Esophagus muscularis mucosa (tissue), 4 donors: Measurements from ENCODE around the gene PRDM15.

Source experiments
- CTCF ChIP-seq, 3 experiments: fragments of 200-600 bp in 2 of 3; fragments of 450-650 bp in 1 of 3; sonication (generic) in 2 of 3; IDR thresholded peaks; one replicate each; pipeline ENCODE4 v1.5.1; 2017 to 2019; ENCODE audit warnings: antibody characterized with exemption in 3 of 3, mild to moderate bottlenecking in 2 of 3, moderate library complexity in 1 of 3
- EP300 ChIP-seq: sonication (generic); formaldehyde crosslinking; IDR thresholded peaks from one replicate; pipeline ENCODE4 v1.6.1; 2017; ENCODE audit warnings: antibody characterized with exemption
- POLR2AphosphoS5 ChIP-seq, 2 donors: sonication (generic); formaldehyde crosslinking; IDR thresholded peaks; one replicate each; pipeline ENCODE4 v1.6.1; 2017; ENCODE audit warnings: antibody characterized with exemption in 2 of 2

DNA sequence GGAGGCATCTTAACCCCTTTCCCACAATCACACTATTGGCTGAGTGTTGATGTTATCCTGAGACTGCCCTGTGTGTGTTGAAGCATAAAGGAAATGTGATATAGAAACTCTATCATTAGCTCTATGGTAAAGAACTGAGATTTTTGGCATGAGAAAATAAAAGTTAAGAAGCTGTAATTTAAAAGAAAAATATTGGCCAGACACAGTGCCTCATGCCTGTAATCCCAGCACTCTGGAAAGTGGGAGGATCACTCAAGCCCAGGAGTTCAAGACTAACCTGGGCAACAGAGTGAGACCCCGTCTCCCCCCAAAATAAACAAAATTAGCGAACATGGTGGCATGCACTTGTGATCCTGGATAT lies 98.1 kb downstream of the PRDM15 start:
- TF ChIP-seq POLR2AphosphoS5 (IDR thresholded peaks at IDR 0.05) (no peak), CTCF (IDR thresholded peaks at IDR 0.05) (no peak), EP300 (no peak)
